ENCODE data around the gene MRPL47.

Gene MRPL47

DNA sequence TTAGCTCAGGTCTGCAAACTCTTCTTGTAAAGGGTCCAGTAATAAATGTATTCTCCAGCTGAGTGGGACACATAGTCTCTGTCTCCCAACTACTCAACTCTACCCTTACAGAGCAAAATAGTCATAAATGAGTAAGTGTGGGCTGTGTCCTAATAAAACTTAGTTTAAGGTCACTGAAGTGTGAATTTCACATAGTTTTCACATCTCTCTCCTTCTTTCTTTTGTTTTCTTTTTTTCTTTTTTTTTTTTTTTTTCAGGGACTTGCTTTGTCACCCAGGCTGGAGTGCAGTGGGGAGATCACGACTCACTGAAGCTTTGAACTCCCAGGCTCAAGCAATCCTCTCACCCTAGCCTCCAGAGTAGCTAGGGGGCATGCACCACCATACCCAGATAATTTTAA is 43.6 kb downstream of the MRPL47 start:
- DNase-seq (ENCODE audit: low read depth): no peak
- TF ChIP-seq, protein P1, sequence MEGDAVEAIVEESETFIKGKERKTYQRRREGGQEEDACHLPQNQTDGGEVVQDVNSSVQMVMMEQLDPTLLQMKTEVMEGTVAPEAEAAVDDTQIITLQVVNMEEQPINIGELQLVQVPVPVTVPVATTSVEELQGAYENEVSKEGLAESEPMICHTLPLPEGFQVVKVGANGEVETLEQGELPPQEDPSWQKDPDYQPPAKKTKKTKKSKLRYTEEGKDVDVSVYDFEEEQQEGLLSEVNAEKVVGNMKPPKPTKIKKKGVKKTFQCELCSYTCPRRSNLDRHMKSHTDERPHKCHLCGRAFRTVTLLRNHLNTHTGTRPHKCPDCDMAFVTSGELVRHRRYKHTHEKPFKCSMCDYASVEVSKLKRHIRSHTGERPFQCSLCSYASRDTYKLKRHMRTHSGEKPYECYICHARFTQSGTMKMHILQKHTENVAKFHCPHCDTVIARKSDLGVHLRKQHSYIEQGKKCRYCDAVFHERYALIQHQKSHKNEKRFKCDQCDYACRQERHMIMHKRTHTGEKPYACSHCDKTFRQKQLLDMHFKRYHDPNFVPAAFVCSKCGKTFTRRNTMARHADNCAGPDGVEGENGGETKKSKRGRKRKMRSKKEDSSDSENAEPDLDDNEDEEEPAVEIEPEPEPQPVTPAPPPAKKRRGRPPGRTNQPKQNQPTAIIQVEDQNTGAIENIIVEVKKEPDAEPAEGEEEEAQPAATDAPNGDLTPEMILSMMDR (IDR thresholded peaks at IDR 0.05; ENCODE audit: insufficient read depth, low read depth, low read length, missing control alignments): no peak
- no peak overlapping the region for H3K4me3 ChIP-seq (ENCODE audit: low read length)

DNA sequence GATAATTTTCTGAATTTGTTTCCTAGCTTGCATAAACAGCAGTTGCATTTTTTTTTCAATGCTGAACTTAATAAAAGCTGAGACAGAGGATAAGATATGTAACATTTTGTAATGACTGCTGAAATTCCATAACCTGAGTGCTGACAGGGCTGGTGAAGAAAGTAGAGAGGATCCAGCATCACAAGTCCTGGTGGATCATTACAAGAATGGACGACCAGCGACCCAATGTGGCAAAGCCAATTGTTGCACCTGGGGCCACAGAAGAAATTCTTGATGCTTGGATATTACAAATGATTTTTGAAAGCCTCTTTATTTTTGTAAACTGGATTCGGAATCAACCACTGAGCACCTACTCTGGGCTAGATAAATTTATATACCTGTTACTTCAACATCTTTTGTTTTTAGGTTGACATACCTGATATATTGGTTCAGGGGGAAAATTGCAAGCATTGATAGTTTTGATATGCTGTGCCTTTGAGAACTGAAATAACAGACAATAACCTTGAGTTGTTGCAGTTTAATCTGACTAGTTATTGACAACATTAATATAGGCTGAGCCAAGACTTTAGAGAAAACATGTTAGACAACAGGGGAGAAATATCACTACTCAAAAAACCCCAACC is 45.6 kb downstream of the MRPL47 start:
- TF ChIP-seq, protein P1 (IDR thresholded peaks at IDR 0.05; ENCODE audit: insufficient read depth, low read depth, low read length, missing control alignments): peak; percentile 93
- peak; percentile 80 for DNase-seq (ENCODE audit: low read depth)

DNA sequence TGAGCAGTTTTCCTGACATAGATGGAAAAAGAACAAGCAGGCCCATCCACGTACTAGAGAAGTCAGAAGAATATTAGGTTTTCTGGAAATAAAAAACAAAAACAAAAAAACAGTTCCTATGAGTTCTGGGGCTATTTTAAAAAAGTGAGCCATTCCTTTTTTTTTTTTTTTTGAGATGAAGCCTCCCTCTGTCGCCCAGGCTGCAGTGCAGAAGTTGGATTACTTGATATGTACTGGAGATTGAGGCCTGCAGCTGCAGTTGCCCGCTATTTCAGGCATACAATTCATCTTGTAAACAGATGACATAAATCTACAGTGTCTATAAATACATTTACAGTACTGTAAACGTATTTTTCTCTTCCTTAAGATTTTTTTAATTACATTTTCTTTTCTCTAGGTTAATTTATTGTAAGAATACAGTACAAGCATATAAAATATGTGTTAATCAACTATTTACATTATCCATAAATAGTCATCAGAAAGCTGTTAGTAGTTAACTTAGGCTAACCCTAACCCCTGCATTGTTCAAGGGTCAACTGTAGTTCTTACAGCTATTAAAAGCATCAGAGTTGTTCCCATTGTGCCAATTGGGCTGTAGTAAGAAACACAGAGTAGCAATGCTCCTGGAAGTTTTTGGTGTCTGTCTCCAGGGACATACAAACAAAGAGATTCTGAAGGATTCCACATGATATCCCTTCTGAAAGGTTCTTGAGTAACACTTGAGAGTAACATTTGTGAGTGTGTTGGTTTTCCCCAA is 52.9 kb downstream of the MRPL47 start:
- no peak for DNase-seq (ENCODE audit: low read depth)
- TF ChIP-seq, protein P1 (IDR thresholded peaks at IDR 0.05; ENCODE audit: insufficient read depth, low read depth, low read length, missing control alignments): no peak
- H3K4me3 ChIP-seq (ENCODE audit: low read length): no peak overlapping the region

More for the DNA sequence above, 45.6 kb downstream of the MRPL47 start:
- no peak overlapping the region for H3K4me3 ChIP-seq (ENCODE audit: low read length)

DNA sequence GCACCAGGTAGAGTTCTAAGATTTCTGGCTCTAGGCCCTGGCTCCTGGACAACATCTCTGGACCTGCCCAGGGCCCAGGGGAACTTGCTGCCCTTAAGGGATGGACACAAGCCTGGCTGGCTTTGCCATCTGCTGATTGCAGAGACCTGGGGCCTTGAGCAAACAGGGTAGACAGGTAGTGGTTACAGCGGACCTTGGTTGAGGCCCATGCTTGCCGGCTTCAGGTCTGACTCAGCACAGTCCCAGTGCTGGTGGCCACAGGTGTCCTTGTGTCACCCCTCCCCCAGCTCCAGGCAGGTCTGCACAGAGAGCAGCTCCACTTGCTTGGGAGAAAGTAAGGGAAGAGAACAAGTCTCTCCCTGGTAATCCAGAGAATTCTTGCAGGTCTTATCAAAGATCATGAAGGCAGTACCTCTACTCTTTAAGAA is 57.6 kb downstream of the MRPL47 start:
- peak; percentile 69 for DNase-seq (ENCODE audit: low read depth)
- TF ChIP-seq, protein P1 (IDR thresholded peaks at IDR 0.05; ENCODE audit: insufficient read depth, low read depth, low read length, missing control alignments): no peak
- no peak overlapping the region for H3K4me3 ChIP-seq (ENCODE audit: low read length)

DNA sequence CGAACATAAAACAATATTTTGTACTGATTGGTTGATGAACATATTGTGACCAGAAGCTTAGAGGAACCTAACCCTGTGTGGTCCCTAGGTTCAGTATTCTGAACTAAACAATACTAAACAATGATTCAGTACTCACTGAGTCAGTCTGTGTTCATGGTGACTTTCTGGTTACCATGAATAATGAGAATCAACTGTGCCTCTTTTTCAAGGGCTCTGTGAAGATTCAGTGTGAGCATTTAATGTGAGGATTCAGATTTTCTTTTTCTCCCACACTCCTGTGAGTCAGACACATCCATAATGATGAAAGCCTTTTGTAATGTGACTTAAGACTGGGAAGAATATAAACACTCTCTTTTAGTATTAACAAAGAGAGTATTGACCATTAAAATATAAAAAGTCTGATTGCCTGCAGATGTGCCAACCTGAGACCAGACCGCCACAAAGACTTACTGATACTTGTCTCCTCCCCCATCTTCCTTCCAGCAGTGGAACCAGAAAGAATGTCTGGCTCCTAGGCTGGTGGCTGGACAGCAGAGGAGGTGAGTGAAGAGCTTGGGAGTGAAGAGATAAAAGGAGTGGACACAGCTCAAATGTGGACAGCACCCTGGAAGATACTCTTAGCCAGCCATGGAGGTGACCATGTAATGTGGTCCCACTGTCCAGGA is 59.3 kb downstream of the MRPL47 start:
- peak; percentile 87 for DNase-seq (ENCODE audit: low read depth)
- no peak overlapping the region for H3K4me3 ChIP-seq (ENCODE audit: low read length)
- TF ChIP-seq, protein P1 (IDR thresholded peaks at IDR 0.05; ENCODE audit: insufficient read depth, low read depth, low read length, missing control alignments): no peak

DNA sequence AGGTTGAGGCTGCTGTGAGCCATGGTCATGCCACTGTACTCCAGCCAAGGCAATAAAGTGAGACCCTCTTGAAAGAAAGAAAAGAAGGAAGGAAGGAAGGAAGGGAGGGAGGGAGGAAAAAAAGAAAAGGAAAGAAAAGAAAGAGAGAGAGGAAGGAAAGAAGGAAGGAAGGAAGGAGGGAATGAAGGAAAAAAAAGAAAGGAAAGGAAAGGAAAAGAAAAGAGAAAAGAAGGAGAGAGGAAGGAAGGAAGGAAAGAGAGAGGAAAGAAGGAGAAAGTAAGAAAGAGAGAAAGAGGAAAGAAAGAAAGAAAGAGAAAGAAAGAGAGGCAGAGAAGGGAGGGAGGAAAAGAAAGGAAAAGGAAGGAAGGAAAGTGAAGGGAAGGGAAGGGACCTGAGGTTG is 62.1 kb downstream of the MRPL47 start:
- no peak for DNase-seq (ENCODE audit: low read depth)
- no peak overlapping the region for H3K4me3 ChIP-seq (ENCODE audit: low read length)
- TF ChIP-seq, protein P1 (IDR thresholded peaks at IDR 0.05; ENCODE audit: insufficient read depth, low read depth, low read length, missing control alignments): no peak
